Activated CD8-positive, alpha-beta memory T cell treated with anti-CD3 and anti-CD28 coated beads, Interleukin-2, amount 50 U/mL, for 24 hours (primary cell): Measurements from ENCODE around the gene ENSA.
"Not testable (repeated sequence)": the region's sequence is repeated elsewhere in the genome, so short reads cannot be mapped to it uniquely, and the experiment has no call there.

Source experiments
- DNase-seq: peaks from one replicate; pipeline ENCODE4 v3.0.0-alpha.2; 2020; ENCODE audit errors: extremely low read depth

Gene ENSA

GRCh38 chr1:150621497-150622302, 7.7 kb downstream of the ENSA start:
- no peak for DNase-seq

GRCh38 chr1:150620919-150621318, 8.5 kb downstream of the ENSA start:
- no peak for DNase-seq

- DNase-seq, result no peak
These were observed 9.6 kb downstream of the ENSA start for GRCh38 chr1:150619576-150620509.

- DNase-seq, result no peak
These were observed 13.8 kb downstream of the ENSA start for GRCh38 chr1:150615346-150616201.

GRCh38 chr1:150613061-150613920, 16.1 kb downstream of the ENSA start:
- peak; percentile 37 for DNase-seq

GRCh38 chr1:150612014-150612345, 17.4 kb downstream of the ENSA start:
- DNase-seq, result no peak

- no peak for DNase-seq
These were observed 18.8 kb downstream of the ENSA start for GRCh38 chr1:150610576-150610975.

- DNase-seq, result no peak
These were observed 19.7 kb downstream of the ENSA start for GRCh38 chr1:150609732-150610131.

GRCh38 chr1:150606463-150607142, 22.8 kb downstream of the ENSA start:
- DNase-seq, result no peak

GRCh38 chr1:150605451-150605731, 24.0 kb downstream of the ENSA start:
- DNase-seq, result not testable (repeated sequence)

GRCh38 chr1:150604226-150604588, 25.2 kb downstream of the ENSA start:
- DNase-seq, result no peak

GRCh38 chr1:150603711-150604110, 25.7 kb downstream of the ENSA start:
- DNase-seq, result no peak

GRCh38 chr1:150602372-150602771, 27.0 kb downstream of the ENSA start:
- DNase-seq, result not testable (repeated sequence)

- no peak for DNase-seq
These were observed 27.9 kb downstream of the ENSA start for GRCh38 chr1:150601540-150601939.

GRCh38 chr1:150598346-150598745, 31.1 kb downstream of the ENSA start:
- DNase-seq, result not testable (repeated sequence)

- no peak for DNase-seq
These were observed 32.4 kb downstream of the ENSA start for GRCh38 chr1:150596976-150597375.

- DNase-seq, result no peak
These were observed 33.1 kb downstream of the ENSA start for GRCh38 chr1:150596095-150596892.

- no peak for DNase-seq
These were observed 47.0 kb downstream of the ENSA start for GRCh38 chr1:150582371-150582770.

GRCh38 chr1:150581962-150582361, 47.5 kb downstream of the ENSA start:
- DNase-seq, result not testable (repeated sequence)

- DNase-seq, result not testable (repeated sequence)
These were observed 48.0 kb downstream of the ENSA start for GRCh38 chr1:150581437-150581836.
